Activated CD4-positive, alpha-beta T cell treated with anti-CD3 and anti-CD28 coated beads, Interleukin-2, amount 50 U/mL, for 16 hours (primary cell): Measurements from ENCODE around the gene APOBR.
"Not testable (repeated sequence)": the region's sequence is repeated elsewhere in the genome, so short reads cannot be mapped to it uniquely, and the experiment has no call there.

Experiments
- DNase-seq: peaks from one replicate; pipeline ENCODE4 v3.0.0-alpha.2; 2020

APOBR gene

DNA sequence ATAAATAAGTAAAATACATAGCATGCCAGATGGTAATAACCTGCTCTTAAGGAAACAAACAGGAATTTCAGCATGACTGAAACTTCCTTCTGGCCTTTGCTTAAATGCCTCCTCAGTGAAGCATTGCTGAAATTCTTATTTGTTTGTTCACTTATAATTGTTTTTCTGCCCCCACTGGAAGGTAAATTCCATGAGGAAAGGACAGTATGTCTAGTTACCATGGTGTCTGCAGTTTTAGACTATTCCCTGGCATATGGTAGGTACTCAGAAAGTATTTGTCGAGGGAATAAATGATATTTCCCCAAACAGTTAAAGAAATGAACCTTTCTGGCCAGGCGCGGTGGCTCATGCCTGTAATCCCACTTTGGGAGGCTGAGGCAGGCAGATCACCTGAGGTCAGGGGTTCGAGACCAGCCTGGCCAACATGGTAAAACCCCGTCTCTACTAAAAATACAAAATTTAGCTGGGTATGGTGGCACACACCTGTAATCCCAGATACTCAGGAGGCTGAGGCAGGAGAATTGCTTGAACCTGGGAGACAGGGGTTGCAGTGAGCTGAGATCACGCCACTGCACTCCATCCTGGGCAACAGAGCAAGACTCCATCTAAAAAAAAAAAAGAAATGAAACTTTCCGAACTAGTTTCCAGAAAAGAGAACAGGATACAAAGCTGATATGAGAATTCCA, 32.8 kb downstream of the APOBR start:
- DNase-seq = not testable (repeated sequence)

DNA sequence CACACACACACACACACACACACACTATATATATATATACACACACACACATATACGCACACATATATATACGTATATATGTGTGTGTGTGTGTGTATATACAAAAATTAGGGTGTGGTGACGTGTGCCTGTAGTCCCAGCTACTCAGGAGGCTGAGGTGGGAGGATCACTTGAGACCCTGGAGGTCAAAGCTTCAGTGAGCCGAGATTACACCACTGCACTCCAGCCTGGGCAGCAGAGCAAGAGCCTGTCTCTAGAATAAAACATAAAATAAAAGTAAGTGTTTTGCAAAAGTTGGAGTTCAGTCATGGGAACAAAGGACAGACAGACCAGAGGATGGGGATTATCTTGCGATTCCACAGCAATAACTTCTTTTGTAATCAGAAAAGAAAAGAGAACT, 33.5 kb downstream of the APOBR start:
- no peak for DNase-seq

DNA sequence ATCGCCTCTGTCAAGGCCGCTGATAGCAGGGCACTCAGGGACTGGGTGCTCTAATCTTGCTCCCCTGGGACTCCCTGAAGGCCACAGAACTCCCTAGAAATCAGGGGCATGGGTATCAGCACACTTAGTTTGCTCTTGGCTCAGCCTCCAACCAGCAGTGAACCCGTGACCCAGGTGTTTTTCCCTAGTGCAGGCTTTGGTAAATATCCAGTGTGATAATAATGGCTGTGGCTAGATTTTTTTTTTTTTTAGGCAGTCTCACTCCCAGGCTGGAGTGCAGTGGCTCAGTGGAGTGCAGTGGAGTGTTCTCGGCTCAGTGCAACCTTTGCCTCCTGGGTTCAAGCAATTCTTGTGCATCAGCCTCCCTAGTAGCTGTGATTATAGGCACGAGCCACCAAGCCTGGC, 34.0 kb downstream of the APOBR start:
- no peak for DNase-seq

DNA sequence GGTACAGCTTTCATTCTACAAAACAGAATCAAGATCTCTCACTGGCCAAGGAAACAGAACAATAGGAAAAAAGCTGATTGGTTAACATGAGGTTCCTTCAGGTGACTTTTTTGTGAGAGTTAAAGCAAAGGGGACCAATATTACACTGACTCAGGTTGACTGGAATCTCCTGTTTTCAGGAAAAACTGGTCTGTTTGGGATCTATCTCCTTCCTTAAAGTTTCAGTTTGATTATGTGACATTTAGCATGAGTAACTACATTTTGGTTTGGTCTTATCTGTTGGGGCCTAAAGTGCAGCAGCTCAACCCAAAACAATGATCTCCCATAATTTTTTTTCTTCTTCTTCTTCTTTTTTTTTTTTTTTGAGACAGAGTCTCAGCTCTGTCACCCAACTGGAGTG, 34.7 kb downstream of the APOBR start:
- no peak for DNase-seq

DNA sequence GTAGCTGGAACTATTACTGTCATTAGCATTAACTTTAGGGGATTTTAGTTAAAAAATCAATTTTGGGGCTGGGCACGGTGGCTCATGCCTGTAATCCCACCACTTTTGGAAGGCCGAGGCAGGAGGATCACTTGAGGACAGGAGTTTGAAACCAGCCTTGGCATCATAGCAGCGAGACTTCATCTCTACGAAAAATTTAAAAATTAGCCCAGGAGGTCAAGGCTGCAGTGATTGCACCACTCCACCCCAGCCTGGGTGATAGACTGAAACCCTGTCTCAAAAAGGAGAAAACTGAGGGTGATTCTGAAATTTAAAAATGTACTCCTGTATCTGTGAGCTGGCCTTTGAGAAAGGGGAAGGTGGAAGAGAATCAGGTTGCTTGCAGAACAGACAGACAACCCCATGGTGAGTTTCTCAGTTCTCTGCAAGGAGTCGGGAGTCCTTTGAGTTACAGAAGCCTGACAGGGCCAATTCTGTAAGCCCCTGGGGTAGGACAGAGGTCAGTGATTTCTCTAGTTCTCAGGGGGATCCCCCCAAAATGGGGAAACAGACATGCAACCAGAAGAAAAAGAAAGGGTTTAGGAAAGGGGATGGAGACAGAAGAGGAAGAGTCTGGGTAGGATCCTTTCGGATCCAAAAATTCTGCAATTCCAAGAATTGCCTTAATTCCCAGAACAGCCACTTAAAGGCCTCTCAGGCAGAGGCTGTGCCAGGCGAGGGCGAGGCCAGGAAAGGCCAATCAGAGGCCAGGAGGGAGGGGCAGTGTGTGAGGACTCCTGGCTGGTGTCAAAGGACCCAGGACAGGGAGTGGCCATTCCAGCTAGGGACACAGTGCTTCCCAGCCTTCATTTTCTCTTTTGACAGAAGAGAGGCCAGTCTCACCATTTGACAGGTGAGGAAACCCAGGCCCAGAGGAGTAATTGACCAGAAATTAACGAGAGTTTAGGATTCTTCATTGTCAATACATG, 37.6 kb downstream of the APOBR start:
- no peak for DNase-seq

DNA sequence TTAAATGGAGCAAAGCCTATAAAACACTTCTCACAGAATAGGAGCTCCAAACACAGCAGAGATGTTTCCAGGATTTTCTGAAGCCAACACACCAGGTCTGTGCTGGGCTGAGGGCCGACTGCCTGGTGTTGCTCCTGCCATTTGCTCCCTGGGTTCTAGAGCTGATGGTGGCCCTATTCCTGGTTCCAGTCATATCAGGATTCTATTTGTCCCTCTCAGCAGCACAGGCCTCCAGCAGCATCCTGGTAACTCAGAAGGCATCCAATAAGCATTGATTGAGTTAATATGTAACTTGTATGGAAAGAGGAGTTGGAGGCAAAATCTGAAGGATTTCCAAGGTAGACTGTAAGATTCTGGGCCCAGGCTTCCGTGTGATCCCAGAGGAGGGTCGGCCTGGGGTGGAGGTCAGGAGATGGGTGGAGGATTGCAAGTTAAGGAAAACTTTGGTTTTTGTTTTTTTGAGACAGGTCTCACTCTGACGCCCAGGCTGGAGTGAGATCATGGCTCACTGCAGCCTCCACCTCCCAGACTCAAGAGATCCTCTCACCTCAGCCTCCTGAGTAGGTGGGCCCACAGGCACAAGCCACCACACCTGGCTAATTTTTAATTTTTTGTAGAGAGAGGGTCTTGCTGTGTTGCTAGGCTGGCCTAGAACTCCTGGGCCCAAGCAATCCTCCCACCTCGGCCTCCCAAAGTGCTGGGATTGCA, 38.7 kb downstream of the APOBR start:
- DNase-seq = no peak

DNA sequence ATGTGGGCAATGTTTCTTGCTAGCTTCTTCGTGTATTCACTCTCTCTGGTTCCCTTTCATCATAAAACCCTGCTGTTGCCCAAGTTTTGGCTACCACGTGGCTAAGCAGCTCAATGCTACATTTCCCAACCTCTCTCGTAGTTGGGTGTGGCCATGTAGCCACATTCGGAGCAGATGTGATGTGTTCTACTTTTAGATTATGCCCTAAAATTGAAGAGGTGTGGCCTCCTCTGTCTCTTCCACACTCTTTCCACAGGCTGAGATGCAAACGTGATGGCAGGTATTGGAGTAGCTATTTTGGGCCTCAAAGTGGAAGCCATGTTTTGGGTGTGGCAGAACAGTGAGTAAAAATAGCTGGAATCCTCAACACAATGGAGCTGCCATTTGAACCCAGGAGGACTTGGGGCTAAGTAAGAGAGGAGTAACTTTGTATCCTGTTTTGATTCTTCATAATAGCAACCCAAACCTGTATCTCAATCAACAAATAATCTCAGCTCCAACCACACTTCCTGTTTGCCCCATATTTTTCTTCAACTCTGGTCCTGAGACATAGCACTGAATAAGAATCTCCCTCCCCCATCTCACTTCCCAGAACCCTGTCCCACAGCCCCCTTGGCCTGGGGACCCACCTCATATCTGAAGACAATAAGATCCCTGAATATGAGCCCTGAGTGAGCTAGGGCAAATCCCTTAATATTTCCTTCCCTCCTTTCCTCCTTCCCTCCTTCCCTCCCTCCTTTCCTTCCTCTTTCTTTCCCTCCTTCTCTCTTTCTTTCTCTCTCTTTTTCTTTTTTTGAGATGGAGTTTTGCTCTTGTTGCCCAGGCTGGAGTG, 40.3 kb downstream of the APOBR start:
- DNase-seq = no peak

DNA sequence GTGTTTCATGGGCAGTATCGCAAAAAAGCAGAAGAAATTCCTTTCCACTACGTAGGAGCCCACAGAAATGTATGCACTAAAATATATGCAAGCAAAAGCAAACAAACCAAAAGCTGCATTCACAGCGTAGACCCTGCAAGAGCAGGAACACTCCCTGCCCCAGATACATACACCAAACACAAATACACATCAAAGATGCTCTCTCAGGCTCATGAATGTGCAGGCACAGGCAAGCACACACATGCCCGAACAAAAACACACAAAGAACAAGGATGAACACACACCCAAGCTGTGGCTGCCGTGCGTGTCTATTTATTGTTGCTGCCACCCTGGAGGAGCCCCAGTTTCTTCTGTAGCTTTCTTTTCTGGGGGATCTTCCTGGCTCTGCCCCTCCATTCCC, 42.6 kb downstream of the APOBR start:
- no peak for DNase-seq

DNA sequence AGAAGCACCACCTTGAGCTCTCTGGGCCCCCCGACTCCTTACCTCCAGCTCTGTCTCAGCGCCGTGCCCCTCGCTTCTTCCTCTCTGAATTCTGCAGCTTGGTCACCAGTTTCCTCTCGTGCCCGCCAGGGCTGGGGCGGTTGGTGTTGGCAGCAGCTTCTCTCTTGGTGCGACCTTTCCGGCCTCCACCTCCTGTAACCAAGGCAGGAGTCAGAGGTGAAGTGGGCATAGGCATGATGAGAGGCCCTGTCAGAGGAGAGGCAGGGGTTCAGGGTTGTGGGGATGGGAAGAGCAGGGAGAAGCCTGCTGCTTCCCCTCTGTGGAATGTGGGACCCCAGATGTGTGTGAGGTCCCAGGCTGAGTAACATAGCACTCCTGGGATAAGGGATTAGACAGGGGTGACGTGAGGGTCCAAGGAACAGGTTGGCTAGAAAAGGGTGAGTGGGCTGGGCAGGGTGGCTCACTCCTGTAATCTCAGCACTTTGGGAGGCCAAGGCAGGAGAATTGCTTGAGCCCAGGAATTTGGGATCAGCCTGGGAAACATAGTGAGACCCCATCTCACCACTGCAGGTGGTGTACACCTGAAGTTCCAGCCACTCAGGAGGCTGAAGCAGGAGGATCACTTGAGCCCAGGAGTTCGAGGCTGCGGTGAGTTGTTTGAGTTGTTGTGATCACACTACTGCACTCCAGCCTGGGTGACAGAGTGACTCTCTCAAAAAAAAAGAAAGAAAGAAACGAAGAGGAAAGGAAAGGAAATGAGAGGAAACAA, 43.7 kb downstream of the APOBR start:
- DNase-seq = no peak

DNA sequence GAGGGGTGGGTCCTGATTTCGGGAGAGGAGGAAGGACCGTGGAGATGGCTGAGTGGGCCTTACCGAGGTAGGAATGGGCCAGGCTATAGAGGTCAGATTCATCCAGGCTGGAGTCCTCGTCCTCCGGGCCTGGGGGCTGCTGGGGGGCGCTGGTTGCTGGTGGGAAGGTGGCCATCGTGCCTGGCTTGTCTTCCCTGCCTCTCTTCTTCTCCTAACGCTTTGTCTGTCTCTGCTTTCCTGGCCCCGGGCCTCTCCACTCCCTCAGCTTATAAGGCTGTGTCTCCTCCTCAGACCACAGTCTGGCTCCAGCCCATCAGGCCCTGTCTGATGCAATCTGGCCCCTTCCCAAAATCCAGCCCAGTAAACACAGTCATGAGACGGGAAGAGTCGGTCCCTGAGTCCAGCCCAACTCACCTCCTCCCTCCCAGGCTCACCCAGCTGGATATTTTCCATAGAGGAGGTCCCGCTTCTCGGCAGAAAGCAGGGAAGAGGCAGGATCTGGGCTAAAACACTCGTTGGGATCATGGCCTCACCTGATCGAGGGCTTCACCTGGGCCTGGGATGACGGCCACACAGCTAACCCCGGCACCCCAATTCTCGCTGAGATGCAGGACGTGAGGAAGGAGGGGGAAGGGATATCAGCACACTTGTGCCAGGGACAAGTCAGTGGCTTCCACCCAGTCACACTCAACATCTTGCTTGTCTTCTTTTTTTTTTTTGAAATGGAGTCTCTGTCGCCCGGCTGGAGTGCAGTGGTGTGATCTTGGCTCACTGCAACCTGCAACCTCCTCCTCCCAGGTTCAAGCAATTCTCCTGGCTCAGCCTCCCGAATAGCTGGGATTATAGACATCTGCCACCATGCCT, 44.5 kb downstream of the APOBR start, which contains the start of gene NUPR1:
Gene NUPR1, minus strand, starts transcription at position 242 of the 864 bp plus-strand sequence. Its CDS starts 67 bp downstream, at position 175.
- no peak for DNase-seq

DNA sequence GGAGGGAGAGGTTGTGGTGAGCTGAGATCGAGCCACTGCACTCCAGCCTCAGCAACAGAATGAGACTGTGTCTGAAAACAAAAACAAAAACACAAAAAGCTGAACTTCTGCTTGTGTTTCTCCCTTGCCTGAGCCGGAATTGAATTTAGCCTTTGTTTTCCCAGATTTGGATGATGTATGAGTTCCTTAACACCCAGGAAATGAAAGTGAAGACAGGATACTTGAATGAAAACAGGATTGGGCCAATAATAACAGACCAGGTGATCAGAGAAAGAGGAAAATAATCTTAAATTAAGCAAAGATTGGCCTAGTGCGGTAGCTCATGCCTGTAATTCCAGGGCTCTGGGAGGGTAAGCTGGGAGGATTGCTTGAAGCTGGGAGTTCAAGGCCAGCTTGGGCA, 45.9 kb downstream of the APOBR start:
- no peak for DNase-seq

DNA sequence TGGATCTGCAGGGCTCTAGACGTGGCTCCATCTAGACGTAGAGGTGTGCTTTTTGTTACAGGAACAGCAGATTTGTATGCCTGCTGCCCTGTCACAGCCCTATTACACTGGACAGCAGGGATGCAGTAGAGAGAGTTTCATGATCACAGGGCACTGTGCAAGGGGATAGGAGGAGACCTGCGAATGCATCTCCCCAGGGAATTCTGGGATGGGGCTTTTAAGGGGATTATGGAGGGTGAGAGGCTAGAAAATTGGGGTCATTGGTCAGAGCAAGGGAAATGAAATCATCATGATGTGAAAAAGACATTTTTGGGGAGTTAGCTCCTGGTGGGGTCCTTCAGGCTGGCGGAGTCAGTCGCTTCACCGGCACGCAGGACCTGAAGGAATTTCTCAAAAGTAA, 48.2 kb downstream of the APOBR start:
- no peak for DNase-seq

DNA sequence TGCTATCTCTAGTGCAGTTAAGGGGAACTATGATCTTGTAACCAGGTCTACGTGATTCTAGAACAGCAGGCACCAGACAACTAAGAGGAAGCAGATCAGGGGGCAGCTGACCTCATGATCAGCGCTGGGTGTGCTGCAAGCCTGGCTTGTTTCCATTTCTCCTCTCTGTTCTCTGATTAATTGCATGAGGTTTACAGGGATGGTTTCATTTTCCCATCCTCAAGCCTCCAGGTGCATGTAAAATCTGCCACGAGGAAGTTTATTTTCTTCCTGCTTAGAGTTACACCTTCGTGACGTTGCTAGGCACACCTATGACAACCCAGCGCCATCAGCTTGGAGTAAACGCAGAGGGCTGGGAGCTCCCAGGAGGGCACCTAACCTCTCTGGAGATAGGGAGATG, 48.6 kb downstream of the APOBR start:
- DNase-seq = no peak

DNA sequence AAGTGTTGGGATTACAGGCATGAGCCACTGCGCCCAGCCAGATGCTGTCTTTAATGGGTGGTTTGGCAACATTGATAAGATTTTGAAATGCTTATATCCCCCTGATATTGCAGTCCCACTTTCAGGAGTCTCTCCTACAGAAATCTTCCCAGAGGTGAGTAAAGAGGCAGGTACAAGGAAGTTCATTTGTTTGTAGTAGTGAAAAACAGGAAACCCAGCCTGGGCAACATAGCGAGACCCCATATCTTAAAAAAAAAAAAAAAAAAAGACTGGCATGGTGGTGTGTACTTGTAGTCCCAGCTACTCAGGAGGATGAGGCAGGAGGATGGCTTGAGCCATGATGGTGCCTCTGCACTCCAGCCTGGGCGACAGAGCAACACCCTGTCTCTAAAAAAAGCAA, 50.6 kb downstream of the APOBR start:
- no peak for DNase-seq

DNA sequence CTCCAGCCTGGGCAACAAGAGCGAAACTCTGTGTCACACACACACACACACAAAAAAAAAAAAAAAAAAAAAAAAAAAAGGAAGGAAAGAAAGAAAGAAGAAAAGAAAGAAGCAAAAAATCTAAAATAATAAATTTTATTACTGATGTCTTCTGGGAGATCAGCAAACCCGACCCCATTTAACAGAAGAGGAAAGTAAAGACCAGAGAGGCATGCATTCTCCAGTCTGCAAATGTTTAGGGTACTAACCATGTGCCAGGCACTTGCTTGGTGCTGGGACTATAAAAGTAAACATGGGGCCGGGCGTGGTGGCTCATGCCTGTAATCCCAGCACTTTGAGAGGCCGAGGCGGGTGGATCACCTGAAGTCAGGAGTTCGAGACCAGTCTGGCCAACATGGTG, 51.5 kb downstream of the APOBR start:
- not testable (repeated sequence) for DNase-seq

DNA sequence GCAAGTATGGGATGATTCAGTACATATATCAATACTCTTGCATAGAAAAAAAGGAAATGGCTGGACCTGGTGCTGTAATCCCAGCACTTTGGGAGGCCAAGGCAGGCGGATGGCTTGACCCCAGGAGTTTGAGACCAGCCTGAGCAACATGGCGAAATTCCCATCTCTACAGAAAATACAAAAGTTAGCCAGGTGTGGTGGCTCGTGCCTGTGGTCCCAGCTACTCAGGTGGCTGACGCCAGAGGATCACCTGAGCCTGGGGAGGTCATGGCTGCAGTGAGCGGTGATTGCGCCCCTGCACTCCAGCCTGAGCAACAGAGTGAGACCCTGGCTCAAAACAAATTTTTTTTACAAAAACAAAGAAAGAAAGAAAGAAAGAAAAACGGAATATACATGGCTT, 52.2 kb downstream of the APOBR start:
- DNase-seq = no peak

DNA sequence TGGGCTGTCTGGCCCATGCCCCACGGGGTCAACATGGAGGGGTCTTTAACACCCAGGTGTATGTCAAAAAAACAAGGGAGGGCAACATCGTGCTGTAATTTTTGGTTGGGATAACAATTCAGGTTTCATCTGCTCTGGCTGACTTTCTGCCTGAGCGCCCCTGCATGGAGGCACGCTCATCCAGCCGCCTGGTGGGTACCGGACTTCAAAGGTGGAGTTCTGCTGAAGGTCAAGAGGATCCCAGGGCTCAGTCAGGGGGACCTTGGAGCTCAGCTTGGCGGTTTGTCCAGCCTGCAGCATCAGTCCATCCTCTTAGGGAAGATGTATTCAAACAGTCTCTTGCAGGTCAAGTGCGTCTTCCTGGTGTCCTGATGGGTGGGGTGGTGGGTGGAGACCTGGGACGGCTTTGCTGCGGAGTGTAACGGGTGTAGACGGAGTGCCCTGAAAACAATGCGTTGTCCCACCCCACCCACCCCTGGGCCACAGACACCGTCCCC, 53.9 kb downstream of the APOBR start:
- no peak for DNase-seq
